Fibroblast of lung (primary cell): ENCODE results near the gene VWA8. TPM values are rescaled to one million over a fixed set of nuclear protein-coding genes. Genes with fewer than 3 reads are reported as not detected.

Experiments
- DNase-seq, 2 donors: peaks; one replicate each; pipeline versions ENCODE4 v3.0.0 to v3.0.0-alpha.2; 2010; ENCODE audit warnings: low read depth in 2 of 2
- H2AFZ ChIP-seq: 2 replicates; pipeline ENCODE4 v1.5.1; 2012; ENCODE audit warnings: low read length, control low read depth, inconsistent platforms
- H3K27ac ChIP-seq: 2 replicates; pipeline ENCODE4 v1.5.1; 2011; ENCODE audit warnings: low read length, control low read depth; ENCODE audit not compliant: insufficient read depth
- H3K27me3 ChIP-seq: 2 replicates; pipeline ENCODE4 v1.5.1; 2011; ENCODE audit warnings: mild to moderate bottlenecking, low read length; ENCODE audit not compliant: control insufficient read depth, insufficient read depth
- H3K36me3 ChIP-seq: 2 replicates; pipeline ENCODE4 v1.5.1; 2011; ENCODE audit warnings: low read length; ENCODE audit not compliant: control insufficient read depth, insufficient read depth
- H3K4me1 ChIP-seq: 2 replicates; pipeline ENCODE4 v1.5.1; 2011; ENCODE audit warnings: low read length; ENCODE audit not compliant: control insufficient read depth, insufficient read depth; ENCODE audit errors: extremely low read depth
- H3K4me2 ChIP-seq: 2 replicates; pipeline ENCODE4 v1.5.1; 2011; ENCODE audit warnings: low read length, control low read depth; ENCODE audit not compliant: insufficient read depth; ENCODE audit errors: extremely low read depth
- H3K4me3 ChIP-seq, 4 experiments: fragments of 200-600 bp in 1 of 4; sonication (generic) in 1 of 4; replicated peaks in 1 of 4; 2 replicates each; pipeline ENCODE4 v1.5.1; 2011 to 2016; ENCODE audit warnings: low read length in 4 of 4, low read depth in 3 of 4, mild to moderate bottlenecking in 3 of 4, control low read depth in 2 of 4, inconsistent platforms in 1 of 4, mixed read lengths in 1 of 4; ENCODE audit not compliant: insufficient read depth in 1 of 4; ENCODE audit errors: control extremely low read depth in 1 of 4
- H3K79me2 ChIP-seq: 2 replicates; pipeline ENCODE4 v1.5.1; 2012; ENCODE audit warnings: mild to moderate bottlenecking, low read length, inconsistent platforms; ENCODE audit not compliant: control insufficient read depth, insufficient read depth
- H3K9ac ChIP-seq: 2 replicates; pipeline ENCODE4 v1.5.1; 2011; ENCODE audit warnings: mild to moderate bottlenecking, low read length, control low read depth; ENCODE audit not compliant: insufficient read depth
- H3K9me3 ChIP-seq: 2 replicates; pipeline ENCODE4 v1.5.1; 2012; ENCODE audit warnings: low read depth, low read length; ENCODE audit not compliant: control insufficient read depth, insufficient read depth
- H4K20me1 ChIP-seq: 2 replicates; pipeline ENCODE4 v1.5.1; 2011; ENCODE audit warnings: low read length; ENCODE audit not compliant: control insufficient read depth, insufficient read depth; ENCODE audit errors: extremely low read depth
- EZH2 ChIP-seq: IDR thresholded peaks from 2 replicates; pipeline ENCODE4 v1.5.1; 2012; ENCODE audit warnings: low read length, control low read depth, mild to moderate bottlenecking; ENCODE audit errors: missing control alignments
- polyA plus RNA-seq, 2 donors: library from polyadenylated mRNA; depleted of rRNA in 1 of 2; stranded (reverse) in 1 of 2; unstranded in 1 of 2; fragments of >200 nt; gene quantifications; 2 replicates each; pipeline ENCODE4 v1.2.1, GENCODE V29; 2011 to 2012; ENCODE audit warnings: missing spikeins in 1 of 2
- total RNA-seq: library from RNA; depleted of rRNA; stranded (reverse); fragments of >200 nt; gene quantifications from 2 replicates; pipeline ENCODE4 v1.2.1, GENCODE V29; 2014
- TF ChIP-seq, protein P1 (sequence below), 2 donors: IDR thresholded peaks in 1 of 2; conservative IDR thresholded peaks in 1 of 2; 1 replicate in 1 of 2; 2 replicates in 1 of 2; pipeline ENCODE4 v1.5.1; 2011 to 2012; ENCODE audit warnings: low read length in 2 of 2, control low read depth in 1 of 2, inconsistent platforms in 1 of 2, low read depth in 1 of 2, mild to moderate bottlenecking in 1 of 2

VWA8 gene
- total and polyA plus RNA-seq, 2 donors (not counting 1 experiment from before 2014, with no cell fraction given) = 12.6 to 29.9 TPM

DNA sequence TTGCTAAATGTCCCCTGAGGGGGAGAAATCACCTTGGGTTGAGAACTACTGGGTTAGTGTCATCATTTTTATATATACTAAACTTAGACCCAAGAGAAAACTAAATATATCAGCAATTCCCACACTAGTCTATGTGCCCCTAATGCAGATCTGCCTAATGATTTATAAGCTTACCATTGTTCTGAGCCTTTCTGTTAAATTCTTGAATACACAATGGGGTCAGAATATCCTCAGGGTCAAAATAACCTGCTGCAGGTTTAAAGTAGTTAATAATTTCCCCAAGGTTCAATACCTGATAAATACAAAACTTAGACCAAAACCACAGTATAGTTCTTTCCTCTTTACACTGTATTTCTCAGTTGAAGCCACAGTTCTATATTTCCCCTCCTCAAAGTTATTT lies 4.6 kb downstream of the VWA8 start:
- TF ChIP-seq EZH2 = no peak
- TF ChIP-seq, protein P1, sequence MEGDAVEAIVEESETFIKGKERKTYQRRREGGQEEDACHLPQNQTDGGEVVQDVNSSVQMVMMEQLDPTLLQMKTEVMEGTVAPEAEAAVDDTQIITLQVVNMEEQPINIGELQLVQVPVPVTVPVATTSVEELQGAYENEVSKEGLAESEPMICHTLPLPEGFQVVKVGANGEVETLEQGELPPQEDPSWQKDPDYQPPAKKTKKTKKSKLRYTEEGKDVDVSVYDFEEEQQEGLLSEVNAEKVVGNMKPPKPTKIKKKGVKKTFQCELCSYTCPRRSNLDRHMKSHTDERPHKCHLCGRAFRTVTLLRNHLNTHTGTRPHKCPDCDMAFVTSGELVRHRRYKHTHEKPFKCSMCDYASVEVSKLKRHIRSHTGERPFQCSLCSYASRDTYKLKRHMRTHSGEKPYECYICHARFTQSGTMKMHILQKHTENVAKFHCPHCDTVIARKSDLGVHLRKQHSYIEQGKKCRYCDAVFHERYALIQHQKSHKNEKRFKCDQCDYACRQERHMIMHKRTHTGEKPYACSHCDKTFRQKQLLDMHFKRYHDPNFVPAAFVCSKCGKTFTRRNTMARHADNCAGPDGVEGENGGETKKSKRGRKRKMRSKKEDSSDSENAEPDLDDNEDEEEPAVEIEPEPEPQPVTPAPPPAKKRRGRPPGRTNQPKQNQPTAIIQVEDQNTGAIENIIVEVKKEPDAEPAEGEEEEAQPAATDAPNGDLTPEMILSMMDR (conservative IDR thresholded peaks at IDR 0.05 in 1 of 2, IDR thresholded peaks at IDR 0.05 in 1 of 2; ENCODE audit: low read depth in 1 of 2, low read length in 2 of 2) = no peak
- no peaks in the 10 kb centered on the region for H3K27me3 ChIP-seq
- H3K79me2 ChIP-seq = peaks cover 21% of the 10 kb centered on the region
- no peak overlapping the region for H3K4me2 ChIP-seq
- H3K36me3 ChIP-seq = no peaks in the 10 kb centered on the region
- H3K27ac ChIP-seq = no peak overlapping the region
- no peaks in the 10 kb centered on the region for H3K9me3 ChIP-seq
- no peaks in the 10 kb centered on the region for H4K20me1 ChIP-seq
- H3K4me1 ChIP-seq = no peaks in the 10 kb centered on the region
- no peak for DNase-seq
- H3K4me3 ChIP-seq = no peak overlapping the region
- no peak overlapping the region for H3K9ac ChIP-seq
- no peak overlapping the region for H2AFZ ChIP-seq

DNA sequence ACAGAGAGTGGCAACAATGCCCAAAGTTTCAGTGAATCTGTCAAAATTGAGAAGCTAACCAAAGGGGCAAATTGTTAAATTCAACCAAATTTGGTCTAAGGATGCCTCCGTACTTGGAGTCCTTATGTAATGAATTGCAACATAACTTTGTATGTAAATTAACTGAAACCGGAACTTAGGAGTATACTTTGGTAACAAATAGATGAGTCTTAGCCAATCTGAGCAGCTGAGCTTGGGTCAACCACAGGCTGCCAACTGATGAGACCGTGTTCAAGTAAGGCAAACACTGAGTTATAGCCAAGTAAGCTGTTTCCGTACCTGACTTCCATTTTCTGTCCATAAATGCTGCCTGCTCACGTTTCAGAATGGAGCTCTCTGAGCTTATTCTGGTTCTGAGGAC lies 5.3 kb downstream of the VWA8 start:
- H3K79me2 ChIP-seq = peaks cover 21% of the 10 kb centered on the region
- TF ChIP-seq, protein P1 (conservative IDR thresholded peaks at IDR 0.05 in 1 of 2, IDR thresholded peaks at IDR 0.05 in 1 of 2; ENCODE audit: low read depth in 1 of 2, low read length in 2 of 2) = no peak
- TF ChIP-seq EZH2 = no peak

DNA sequence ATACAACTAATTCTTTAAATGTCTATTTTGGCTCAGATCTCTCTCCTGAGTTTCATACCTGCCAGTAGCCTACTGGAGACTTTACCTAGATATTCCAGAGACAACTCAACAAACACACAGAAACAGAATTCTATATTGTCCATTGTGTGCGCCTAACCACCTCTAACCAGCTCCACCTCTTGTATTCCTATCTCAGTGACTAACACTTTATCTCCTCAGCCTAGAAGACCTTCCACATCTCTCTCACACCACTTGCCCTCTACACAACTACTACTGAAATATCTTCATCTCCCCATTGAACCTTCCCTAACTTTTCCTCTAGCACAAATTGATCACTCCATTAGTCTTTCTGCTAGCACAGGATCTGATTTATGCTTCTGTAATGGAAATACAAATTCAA lies 6.7 kb downstream of the VWA8 start:
- H3K9me3 ChIP-seq = no peaks in the 10 kb centered on the region
- no peak overlapping the region for H3K9ac ChIP-seq
- no peak overlapping the region for H3K27ac ChIP-seq
- no peaks in the 10 kb centered on the region for H3K4me1 ChIP-seq
- H4K20me1 ChIP-seq = no peaks in the 10 kb centered on the region
- H3K79me2 ChIP-seq = peaks cover 10% of the 10 kb centered on the region
- DNase-seq = no peak
- TF ChIP-seq, protein P1 (conservative IDR thresholded peaks at IDR 0.05 in 1 of 2, IDR thresholded peaks at IDR 0.05 in 1 of 2; ENCODE audit: low read depth in 1 of 2, low read length in 2 of 2) = no peak
- no peak for TF ChIP-seq EZH2
- H3K4me2 ChIP-seq = no peak overlapping the region
- H3K27me3 ChIP-seq = no peaks in the 10 kb centered on the region
- H3K4me3 ChIP-seq = no peak overlapping the region
- no peaks in the 10 kb centered on the region for H3K36me3 ChIP-seq
- H2AFZ ChIP-seq = no peak overlapping the region

More for the DNA sequence above, 5.3 kb downstream of the VWA8 start:
- Histone ChIP-seq H3K9ac (no peak overlapping the region), H3K4me2 (no peak overlapping the region), H4K20me1 (no peaks in the 10 kb centered on the region), H2AFZ (no peak overlapping the region), H3K27ac (no peak overlapping the region), H3K4me3 (no peak overlapping the region), H3K9me3 (no peaks in the 10 kb centered on the region), H3K27me3 (no peaks in the 10 kb centered on the region), H3K36me3 (no peaks in the 10 kb centered on the region), H3K4me1 (no peaks in the 10 kb centered on the region)
- DNase-seq = no peak
